ENCODE measurements around the gene SLFNL1.

GRCh38 chr1:41013796-41014195 lies 7.7 kb downstream of the SLFNL1 start:
- TF ChIP-seq, protein P1, sequence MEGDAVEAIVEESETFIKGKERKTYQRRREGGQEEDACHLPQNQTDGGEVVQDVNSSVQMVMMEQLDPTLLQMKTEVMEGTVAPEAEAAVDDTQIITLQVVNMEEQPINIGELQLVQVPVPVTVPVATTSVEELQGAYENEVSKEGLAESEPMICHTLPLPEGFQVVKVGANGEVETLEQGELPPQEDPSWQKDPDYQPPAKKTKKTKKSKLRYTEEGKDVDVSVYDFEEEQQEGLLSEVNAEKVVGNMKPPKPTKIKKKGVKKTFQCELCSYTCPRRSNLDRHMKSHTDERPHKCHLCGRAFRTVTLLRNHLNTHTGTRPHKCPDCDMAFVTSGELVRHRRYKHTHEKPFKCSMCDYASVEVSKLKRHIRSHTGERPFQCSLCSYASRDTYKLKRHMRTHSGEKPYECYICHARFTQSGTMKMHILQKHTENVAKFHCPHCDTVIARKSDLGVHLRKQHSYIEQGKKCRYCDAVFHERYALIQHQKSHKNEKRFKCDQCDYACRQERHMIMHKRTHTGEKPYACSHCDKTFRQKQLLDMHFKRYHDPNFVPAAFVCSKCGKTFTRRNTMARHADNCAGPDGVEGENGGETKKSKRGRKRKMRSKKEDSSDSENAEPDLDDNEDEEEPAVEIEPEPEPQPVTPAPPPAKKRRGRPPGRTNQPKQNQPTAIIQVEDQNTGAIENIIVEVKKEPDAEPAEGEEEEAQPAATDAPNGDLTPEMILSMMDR (IDR thresholded peaks at IDR 0.05; ENCODE audit: low read depth, low read length, missing input control) = no peak
- TF ChIP-seq SP1 (IDR thresholded peaks at IDR 0.05) (no peak), RAD21 (IDR thresholded peaks at IDR 0.05) (no peak), NR2F2 (IDR thresholded peaks at IDR 0.05) (no peak), ATF3 (IDR thresholded peaks at IDR 0.05) (no peak), TAF1 (conservative IDR thresholded peaks at IDR 0.05) (no peak)
